Adrenal gland (tissue), 12 donors: ENCODE measurements around the gene PARP12. TPM values are rescaled to one million over a fixed set of nuclear protein-coding genes. Genes with fewer than 3 reads are reported as not detected.

ENCODE experiments used
- DNase-seq, 7 donors: peaks; one replicate each; pipeline ENCODE4 v3.0.0-alpha.2; 2019 to 2020
- H3K27ac ChIP-seq, 5 donors: fragments of 200-600 bp; sonication (generic) in 4 of 5; 1 replicate in 3 of 5; 2 replicates in 2 of 5; pipeline versions ENCODE4 v1.5.1 to v1.8.0; 2016 to 2020; ENCODE audit warnings: mild to moderate bottlenecking in 1 of 5
- H3K27me3 ChIP-seq: fragments of 200-600 bp; 2 replicates; pipeline ENCODE4 v1.8.0; 2021
- H3K36me3 ChIP-seq, 2 donors: fragments of 200-600 bp; replicated peaks in 1 of 2; 1 replicate in 1 of 2; 2 replicates in 1 of 2; pipeline versions ENCODE4 v1.5.1 to v1.8.0; 2018 to 2022
- H3K4me1 ChIP-seq, 2 donors: fragments of 200-600 bp; replicated peaks in 1 of 2; 1 replicate in 1 of 2; 2 replicates in 1 of 2; pipeline versions ENCODE4 v1.5.1 to v1.8.0; 2018 to 2021
- H3K4me3 ChIP-seq, 4 donors: fragments of 200-600 bp; sonication (generic) in 3 of 4; one replicate each; pipeline ENCODE4 v1.5.1; 2016 to 2018
- H3K9me3 ChIP-seq, 3 donors: fragments of 200-600 bp; sonication (generic) in 1 of 3; replicated peaks in 1 of 3; 1 replicate in 2 of 3; 2 replicates in 1 of 3; pipeline versions ENCODE4 v1.5.1 to v1.8.0; 2016 to 2021
- CTCF ChIP-seq, 6 experiments: fragments of 450-650 bp in 4 of 6; fragments of 200-600 bp in 2 of 6; sonication (generic) in 1 of 6; IDR thresholded peaks; 1 replicate in 5 of 6; 2 replicates in 1 of 6; pipeline versions ENCODE4 v1.5.1 to v1.8.0; 2016 to 2021; ENCODE audit warnings: antibody characterized with exemption in 6 of 6, mild to moderate bottlenecking in 2 of 6, moderate library complexity in 1 of 6
- POLR2A ChIP-seq, 2 donors: fragments of 450-650 bp; IDR thresholded peaks; one replicate each; pipeline ENCODE4 v1.6.1; 2017; ENCODE audit warnings: antibody characterized with exemption in 2 of 2, mild to moderate bottlenecking in 2 of 2, moderate library complexity in 1 of 2
- WGBS, 4 donors: extraction: QIAGEN DNeasy Blood & Tissue Kit in 2 of 4; methylation state at CpG; one replicate each; pipeline versions ENCODE4 v1.1.5 to v1.1.7; 2013 to 2017; 5-methylcytosine and 5-hydroxymethylcytosine counted together
- intact Hi-C, 2 donors: fragments of 100-400 bp; cut with DNase I; formaldehyde crosslinking; loops; one replicate each; pipeline versions ENCODE4 v1.14.1 to v1.15.0; 2022 to 2023
- polyA plus RNA-seq, 3 donors: library from polyadenylated mRNA; stranded (reverse); fragments of 200-250 nt in 2 of 3; fragments of 350-450 nt in 1 of 3; fragmentation: Illumina TruSeq in 1 of 3; extraction: RNeasy Lipid Tissue Mini Kit (QIAGEN cat#74804) in 1 of 3; gene quantifications; one replicate each; pipeline ENCODE4 v1.2.3, GENCODE V29; 2013 to 2014
- total RNA-seq, 9 donors: library from RNA; depleted of rRNA in 4 of 9; stranded (reverse); fragments of >200 nt in 4 of 9; fragments of 120-200 nt in 1 of 9; fragmentation: NEBNext Ultra II Directional in 1 of 9; extraction: Animal tissue kit (Norgen Biotek cat#: 25700) in 1 of 9; gene quantifications; one replicate each; pipeline versions ENCODE4 v1.1.0 to v1.2.4, GENCODE V29; 2013 to 2023
- donor health status: healthy with polysubstance abuse.
- donor health status: Bipolar disorder and iron deficiency.
- donor health status: DM: yes; HTN: yes; CAD: no.
- donor health status: DM: no; HTN: no; CAD: no.
- donor health status: DM: no; HTN: no; CAD: no.
- donor health status: DM: yes; HTN: yes; CAD: no.

PARP12 gene
- total and polyA plus RNA-seq, 12 donors: 11.5 to 49.4 (median 24.1) TPM

GRCh38 chr7:140067052-140067451, 4.3 kb upstream of the PARP12 start:
- Histone ChIP-seq H3K4me1 (no peaks in the 10 kb centered on the region), H3K27me3 (no peaks in the 10 kb centered on the region), H3K36me3 (no peaks in the 10 kb centered on the region), H3K4me3 (no peak overlapping the region), H3K27ac (no peak overlapping the region), H3K9me3 (peaks cover 5 to 13% (median 7%) of the 10 kb centered on the region in 3 donors)
- DNase-seq: no peak
- WGBS, 4 donors: 49 to 78% (median 76%) methylated on average over 2 of the region's 2 CpGs
- intact Hi-C loops: no loop called here
- TF ChIP-seq CTCF (IDR thresholded peaks at IDR 0.05) (no peak), POLR2A (IDR thresholded peaks at IDR 0.05) (no peak)

GRCh38 chr7:140062118-140062527, 628 bp downstream of the PARP12 start:
- intact Hi-C loops: no loop called here
- H3K9me3 ChIP-seq: peaks cover 3 to 9% (median 7%) of the 10 kb centered on the region in 3 donors
- no peak for TF ChIP-seq POLR2A (IDR thresholded peaks at IDR 0.05)
- 1 to 16% (median 7%) methylated on average over 5 to 32 of the region's 32 CpGs for WGBS, 4 donors
- peak in 3 of 7 donors; percentile 24 to 38 (median 30) for DNase-seq
- peak overlapping the region in 4 of 5 donors; percentile 77 to 92 (median 86) for H3K27ac ChIP-seq
- peaks cover 10 to 26% of the 10 kb centered on the region in 2 donors for H3K4me1 ChIP-seq
- no peaks in the 10 kb centered on the region for H3K27me3 ChIP-seq
- H3K36me3 ChIP-seq: no peaks in the 10 kb centered on the region
- H3K4me3 ChIP-seq: peak overlapping the region; percentile 44 to 82 (median 60)

- TF ChIP-seq CTCF (IDR thresholded peaks at IDR 0.05): no peak
- TF ChIP-seq POLR2A (IDR thresholded peaks at IDR 0.05): no peak
- 88 to 98% (median 95%) methylated on average over 2 of the region's 2 CpGs for WGBS, 4 donors
- intact Hi-C loops: no loop called here
- H3K27ac ChIP-seq: peak overlapping the region in 3 of 5 donors; percentile 77 to 92 (median 89)
- peak overlapping the region in 1 of 4 donors; percentile 69 for H3K4me3 ChIP-seq
- H3K4me1 ChIP-seq: peaks cover 10 to 26% of the 10 kb centered on the region in 2 donors
- H3K27me3 ChIP-seq: no peaks in the 10 kb centered on the region
- DNase-seq: peak in 1 of 7 donors; percentile 46
- H3K36me3 ChIP-seq: no peaks in the 10 kb centered on the region
- H3K9me3 ChIP-seq: peaks cover 0 to 5% (median 2%) of the 10 kb centered on the region in 3 donors
Observed at GRCh38 chr7:140061607-140061930, 1.2 kb downstream of the PARP12 start.

- intact Hi-C loops: no loop called here
- 68 to 78% (median 76%) methylated on average over 10 to 11 of the region's 11 CpGs for WGBS, 4 donors
Observed at GRCh38 chr7:140060788-140061606, 1.8 kb downstream of the PARP12 start.

More at GRCh38 chr7:140060788-140061606, 1.8 kb downstream of the PARP12 start:
- peak overlapping the region in 1 of 4 donors; percentile 69 for H3K4me3 ChIP-seq
- DNase-seq: peak in 6 of 7 donors; percentile 46 to 75 (median 60)
- no peaks in the 10 kb centered on the region for H3K36me3 ChIP-seq
- peaks cover 10 to 26% of the 10 kb centered on the region in 2 donors for H3K4me1 ChIP-seq
- no peak for TF ChIP-seq POLR2A (IDR thresholded peaks at IDR 0.05)
- no peak for TF ChIP-seq CTCF (IDR thresholded peaks at IDR 0.05)
- H3K27ac ChIP-seq: peak overlapping the region in 3 of 5 donors; percentile 77 to 92 (median 89)
- no peaks in the 10 kb centered on the region for H3K9me3 ChIP-seq
- H3K27me3 ChIP-seq: no peaks in the 10 kb centered on the region
